Heart left ventricle (tissue), 16 donors: ENCODE measurements around the gene DCLK3. TPM values are rescaled to one million over a fixed set of nuclear protein-coding genes. Genes with fewer than 3 reads are reported as not detected.

Experiments
- ATAC-seq, 4 donors: fragments of 200-7000 bp; cut with Tn5 transposase; one replicate each; pipeline ENCODE4 v1.9.1; 2020 to 2022; ENCODE audit warnings: moderate library complexity in 4 of 4, mild to moderate bottlenecking in 3 of 4, moderate number of reproducible peaks in 1 of 4
- DNase-seq, 5 donors: peaks; one replicate each; pipeline ENCODE4 v3.0.0-alpha.2; 2020
- H3K27ac ChIP-seq, 12 donors: fragments of 200-600 bp; sonication (generic) in 4 of 12; one replicate each; pipeline versions ENCODE4 v1.5.0 to v1.8.0; 2016 to 2022; ENCODE audit warnings: mild to moderate bottlenecking in 2 of 12
- H3K27me3 ChIP-seq, 9 donors: fragments of 200-600 bp; sonication (generic) in 2 of 9; one replicate each; pipeline versions ENCODE4 v1.5.1 to v1.8.0; 2016 to 2022; ENCODE audit warnings: mild to moderate bottlenecking in 3 of 9
- H3K36me3 ChIP-seq, 9 donors: fragments of 200-600 bp; sonication (generic) in 2 of 9; one replicate each; pipeline versions ENCODE4 v1.5.0 to v1.8.0; 2018 to 2022; ENCODE audit warnings: mild to moderate bottlenecking in 2 of 9
- H3K4me1 ChIP-seq, 12 donors: fragments of 200-600 bp; sonication (generic) in 4 of 12; one replicate each; pipeline versions ENCODE4 v1.5.0 to v1.8.0; 2016 to 2022; ENCODE audit warnings: mild to moderate bottlenecking in 3 of 12
- H3K4me3 ChIP-seq, 12 donors: fragments of 200-600 bp; sonication (generic) in 4 of 12; one replicate each; pipeline versions ENCODE4 v1.5.0 to v1.8.0; 2017 to 2022; ENCODE audit warnings: mild to moderate bottlenecking in 9 of 12, moderate library complexity in 4 of 12
- H3K9me3 ChIP-seq, 12 donors: fragments of 200-600 bp; sonication (generic) in 4 of 12; one replicate each; pipeline versions ENCODE4 v1.5.0 to v1.8.0; 2016 to 2022; ENCODE audit warnings: mild to moderate bottlenecking in 1 of 12
- POLR2A ChIP-seq, 2 donors: fragments of 450-650 bp; IDR thresholded peaks; one replicate each; pipeline ENCODE4 v1.6.1; 2017; ENCODE audit warnings: antibody characterized with exemption in 2 of 2, mild to moderate bottlenecking in 2 of 2, moderate library complexity in 2 of 2
- WGBS, 4 donors: extraction: QIAGEN DNeasy Blood & Tissue Kit in 2 of 4; methylation state at CpG; one replicate each; pipeline versions ENCODE4 v1.1.5 to v1.1.7; 2013 to 2018; 5-methylcytosine and 5-hydroxymethylcytosine counted together
- intact Hi-C, 10 donors: fragments of 100-400 bp; cut with DNase I; formaldehyde crosslinking; loops; one replicate each; pipeline versions ENCODE4 v1.11.1 to v1.14.2; 2022
- polyA plus RNA-seq, 2 donors: library from polyadenylated mRNA; stranded (reverse); fragments of 200-250 nt; gene quantifications; one replicate each; pipeline ENCODE4 v1.2.3, GENCODE V29; 2013
- total RNA-seq, 9 donors: library from RNA; depleted of rRNA in 2 of 9; stranded (reverse); fragments of >200 nt in 2 of 9; fragmentation: NEBNext Ultra II Directional in 3 of 9; extraction: Animal tissue kit (Norgen Biotek cat#: 25700) in 3 of 9; gene quantifications; one replicate each; pipeline versions ENCODE4 v1.1.0 to v1.2.4, GENCODE V29; 2016 to 2023
- TF ChIP-seq, protein P1 (sequence below), 12 donors: fragments of 200-600 bp; sonication (generic) in 4 of 12; IDR thresholded peaks; one replicate each; pipeline versions ENCODE4 v1.5.0 to v1.8.0; 2018 to 2022; ENCODE audit warnings: antibody characterized with exemption in 12 of 12, mild to moderate bottlenecking in 5 of 12
- donor health status: ischemic (EF 13 %, LVEDD 7.1; RV severe dilation, severe dysfunction).
- donor health status: healthy with polysubstance abuse.
- donor health status: DM: no; HTN: yes; CAD: no.
- donor health status: DM: no; HTN: no; CAD: no.
- donor health status: ischemic (EF 25% LVEDD 6.9; RV normal size, moderate dysfunction).
- donor health status: ischemic (EF 25% LVEDD 5.7; RV mildly dilated, moderate dysfunction).
- donor health status: healthy.
- donor health status: DM: yes; HTN: yes; CAD: no.
- donor health status: ischemic (EF 35%, LVEDD 5.7; RV mildly dilated, moderate dysfunction).
- donor health status: nonischemic (EF 11% LVEDD 7.7; RV severe dilation, severe dysfunction).
- donor health status: DM: yes; HTN: yes; CAD: no.
- donor health status: PGD.
- donor health status: ischemic (EF 29% LVEDD 5.4; RV normal size, mild dysfunction).
- donor health status: nonischemic (EF 23%, LVEDD 6.1; RV moderate dilation, normal function).

Gene DCLK3
- total and polyA plus RNA-seq, 11 donors: 0.08 to 0.48 (median 0.15) TPM; not detected in 1

DNA sequence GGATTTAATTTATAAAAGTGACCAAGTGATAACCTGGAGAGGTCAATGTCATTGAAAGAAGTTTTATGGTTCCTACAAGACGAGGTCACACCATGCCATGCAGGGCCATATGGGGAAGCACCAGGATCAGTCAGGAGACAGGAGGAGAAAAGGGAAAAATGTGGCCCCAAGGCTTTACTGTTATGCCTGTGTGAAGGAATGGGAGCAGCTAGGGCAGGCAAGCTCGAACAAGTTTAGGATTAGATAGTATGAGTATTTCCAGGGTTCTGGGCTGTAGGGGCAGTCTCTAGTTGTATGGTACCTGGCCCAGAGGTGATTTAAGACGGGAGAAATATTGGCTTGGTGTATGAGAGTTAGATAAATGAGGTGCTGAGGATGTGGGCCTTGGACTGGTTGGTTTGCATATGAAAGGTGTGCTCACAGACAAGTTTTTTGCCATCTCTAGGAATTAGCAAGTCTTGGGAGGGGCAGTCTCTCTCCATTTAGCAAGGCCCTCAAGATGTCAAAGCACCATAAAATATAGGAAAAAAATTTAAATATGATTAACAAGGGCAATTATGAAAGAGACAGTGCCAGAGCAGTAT lies 36.3 kb upstream of the DCLK3 start:
- intact Hi-C loops: no loop called here
- TF ChIP-seq, protein P1, sequence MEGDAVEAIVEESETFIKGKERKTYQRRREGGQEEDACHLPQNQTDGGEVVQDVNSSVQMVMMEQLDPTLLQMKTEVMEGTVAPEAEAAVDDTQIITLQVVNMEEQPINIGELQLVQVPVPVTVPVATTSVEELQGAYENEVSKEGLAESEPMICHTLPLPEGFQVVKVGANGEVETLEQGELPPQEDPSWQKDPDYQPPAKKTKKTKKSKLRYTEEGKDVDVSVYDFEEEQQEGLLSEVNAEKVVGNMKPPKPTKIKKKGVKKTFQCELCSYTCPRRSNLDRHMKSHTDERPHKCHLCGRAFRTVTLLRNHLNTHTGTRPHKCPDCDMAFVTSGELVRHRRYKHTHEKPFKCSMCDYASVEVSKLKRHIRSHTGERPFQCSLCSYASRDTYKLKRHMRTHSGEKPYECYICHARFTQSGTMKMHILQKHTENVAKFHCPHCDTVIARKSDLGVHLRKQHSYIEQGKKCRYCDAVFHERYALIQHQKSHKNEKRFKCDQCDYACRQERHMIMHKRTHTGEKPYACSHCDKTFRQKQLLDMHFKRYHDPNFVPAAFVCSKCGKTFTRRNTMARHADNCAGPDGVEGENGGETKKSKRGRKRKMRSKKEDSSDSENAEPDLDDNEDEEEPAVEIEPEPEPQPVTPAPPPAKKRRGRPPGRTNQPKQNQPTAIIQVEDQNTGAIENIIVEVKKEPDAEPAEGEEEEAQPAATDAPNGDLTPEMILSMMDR (IDR thresholded peaks at IDR 0.05): no peak
- no peak for TF ChIP-seq POLR2A (IDR thresholded peaks at IDR 0.05)
- Histone ChIP-seq H3K36me3 (no peaks in the 10 kb centered on the region), H3K9me3 (peaks cover 0 to 11% (median 4%) of the 10 kb centered on the region in 12 donors), H3K27ac (no peak overlapping the region), H3K4me1 (no peaks in the 10 kb centered on the region), H3K27me3 (no peaks in the 10 kb centered on the region), H3K4me3 (no peak overlapping the region)
- ATAC-seq (no peak), DNase-seq (no peak)
- WGBS, 4 donors: 81 to 88% (median 82%) methylated on average over 3 of the region's 3 CpGs

DNA sequence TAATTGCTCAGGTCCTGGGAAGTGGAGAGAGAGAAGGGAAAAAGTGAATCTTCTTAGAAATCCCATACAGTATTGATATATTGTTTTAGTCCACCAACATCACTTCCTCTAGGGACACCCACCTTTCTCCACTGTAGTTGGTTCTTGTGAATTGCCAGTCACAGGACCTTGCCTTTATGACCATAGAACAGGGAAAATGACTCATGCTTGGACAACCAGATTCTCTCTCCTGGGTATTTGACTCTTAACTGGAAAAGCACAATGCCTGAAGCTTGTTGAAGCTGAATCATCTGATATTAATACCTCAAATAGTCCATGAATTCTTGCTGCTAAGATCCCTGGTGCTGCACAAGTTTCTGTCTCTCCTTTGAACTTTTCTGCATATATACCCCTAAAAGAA lies 32.5 kb upstream of the DCLK3 start:
- no peak overlapping the region for H3K27ac ChIP-seq
- H3K27me3 ChIP-seq: no peaks in the 10 kb centered on the region
- H3K36me3 ChIP-seq: no peaks in the 10 kb centered on the region
- ATAC-seq (peak in 1 of 4 donors; percentile 45), DNase-seq (no peak)
- no peak overlapping the region for H3K4me3 ChIP-seq
- H3K9me3 ChIP-seq: no peaks in the 10 kb centered on the region
- no peaks in the 10 kb centered on the region for H3K4me1 ChIP-seq
- TF ChIP-seq, protein P1 (IDR thresholded peaks at IDR 0.05): no peak
- no peak for TF ChIP-seq POLR2A (IDR thresholded peaks at IDR 0.05)
- intact Hi-C loops: no loop called here

- 67 to 78% (median 77%) methylated on average over 2 of the region's 2 CpGs for WGBS, 4 donors
- no peaks in the 10 kb centered on the region for H3K4me1 ChIP-seq
- no peaks in the 10 kb centered on the region for H3K27me3 ChIP-seq
- no peak overlapping the region for H3K4me3 ChIP-seq
- no peak overlapping the region for H3K27ac ChIP-seq
- ATAC-seq (no peak), DNase-seq (no peak)
- H3K9me3 ChIP-seq: no peaks in the 10 kb centered on the region
- TF ChIP-seq, protein P1 (IDR thresholded peaks at IDR 0.05): no peak
- no peak for TF ChIP-seq POLR2A (IDR thresholded peaks at IDR 0.05)
- intact Hi-C loops: no loop called here
- no peaks in the 10 kb centered on the region for H3K36me3 ChIP-seq
Observed at GRCh38 chr3:36796161-36796560, 31.8 kb upstream of the DCLK3 start.

- Histone ChIP-seq H3K27ac (no peak overlapping the region), H3K27me3 (no peaks in the 10 kb centered on the region), H3K4me3 (no peak overlapping the region), H3K4me1 (no peaks in the 10 kb centered on the region), H3K9me3 (no peaks in the 10 kb centered on the region), H3K36me3 (no peaks in the 10 kb centered on the region)
- intact Hi-C loops: no loop called here
- no peak for ATAC-seq
- no peak for DNase-seq
- TF ChIP-seq, protein P1 (IDR thresholded peaks at IDR 0.05): no peak
- TF ChIP-seq POLR2A (IDR thresholded peaks at IDR 0.05): no peak
- 91 to 95% (median 94%) methylated on average over 1 of the region's 1 CpG for WGBS, 4 donors
Observed at GRCh38 chr3:36795622-36796021, 31.3 kb upstream of the DCLK3 start.
